IMR-90 (cell line): ENCODE results near the gene YPEL4.

Experiments used
- CTCF ChIP-seq: conservative IDR thresholded peaks from 2 replicates; pipeline ENCODE4 v1.5.1; 2012; ENCODE audit warnings: mild to moderate bottlenecking, low read depth, low read length, improper control_type of control experiment
- POLR2A ChIP-seq: IDR thresholded peaks from 2 replicates; pipeline ENCODE4 v1.6.1; 2012; ENCODE audit warnings: mild to moderate bottlenecking, low read depth, low read length
- RAD21 ChIP-seq: IDR thresholded peaks from 2 replicates; pipeline ENCODE4 v1.6.1; 2012; ENCODE audit warnings: low read length, improper control_type of control experiment

DNA sequence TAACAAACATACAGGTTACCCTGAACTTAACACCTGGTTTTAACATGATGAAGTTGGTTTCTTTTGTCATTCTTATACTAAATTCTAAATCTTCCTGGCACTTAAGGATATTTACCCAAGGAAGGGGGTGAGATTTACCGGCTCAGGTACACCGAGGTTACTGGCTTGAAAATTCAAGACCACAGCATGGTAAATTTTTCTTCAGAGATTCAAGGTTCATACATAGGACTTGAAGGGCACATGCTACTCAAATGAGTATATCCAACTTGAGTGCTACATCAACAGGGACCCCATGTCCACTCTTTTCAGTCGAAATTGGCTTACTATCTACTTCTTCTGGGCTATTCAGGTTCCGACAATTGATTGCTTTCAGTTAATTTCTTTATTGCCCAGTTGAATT, 39.5 kb downstream of the YPEL4 start:
- TF ChIP-seq RAD21 (no peak), CTCF (no peak), POLR2A (no peak)
